GM18858 (cell line): ENCODE measurements around the gene ESYT2.

ENCODE experiments used
- ATAC-seq: cut with Tn5 transposase; IDR thresholded peaks from one replicate; pipeline ENCODE4 v1.9.1; 2021; ENCODE audit not compliant: unreplicated experiment

The ESYT2 gene

DNA sequence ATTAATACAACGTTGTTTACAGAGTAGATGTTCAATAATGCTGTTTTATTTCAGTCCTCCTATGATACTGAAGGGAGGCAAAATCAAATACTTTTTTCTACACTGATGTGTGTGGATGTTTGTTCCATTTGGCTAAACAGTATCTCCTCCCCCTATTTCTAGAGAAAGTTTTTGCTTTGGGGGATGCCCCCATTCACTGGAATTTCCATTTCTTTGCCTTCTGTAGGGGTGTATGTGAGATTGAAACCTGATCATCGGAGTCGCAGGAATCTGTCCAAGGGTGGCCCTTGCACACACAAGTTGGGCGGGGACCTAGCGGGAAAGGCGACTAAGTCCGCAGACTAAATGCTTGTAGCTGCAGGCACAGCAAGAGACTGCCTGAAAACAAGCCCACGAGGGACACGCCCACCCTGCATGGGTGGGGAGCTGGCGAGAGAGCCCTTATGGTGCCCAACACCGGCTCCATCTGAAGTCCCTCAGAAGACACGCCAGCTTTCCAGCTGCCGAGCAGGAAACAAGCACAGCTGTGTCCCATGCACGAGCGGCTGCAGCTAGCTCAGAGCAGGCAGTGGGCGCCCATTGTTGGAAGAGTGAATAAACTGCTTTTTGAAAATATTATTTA, 58.0 kb downstream of the ESYT2 start:
- no peak for ATAC-seq

DNA sequence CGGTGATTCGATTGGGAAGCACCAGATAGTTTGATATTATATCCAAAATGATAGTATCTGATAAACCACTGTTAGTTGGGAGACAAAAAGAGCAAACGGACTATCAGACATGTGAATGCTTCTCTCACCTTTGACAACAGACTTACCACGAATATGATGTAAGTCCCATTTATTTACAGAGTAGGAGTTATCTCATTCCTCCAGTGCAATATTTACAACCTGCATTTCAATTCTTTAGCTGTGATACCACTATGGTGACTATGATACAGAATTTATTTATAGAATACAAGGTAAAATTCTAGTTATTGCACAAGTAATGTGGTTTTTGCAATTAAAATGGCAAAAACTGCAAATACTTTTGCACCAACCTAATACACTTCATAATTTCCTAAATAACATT, 61.6 kb downstream of the ESYT2 start:
- ATAC-seq, result no peak

- no peak for ATAC-seq
These were observed 62.6 kb downstream of the ESYT2 start for GRCh38 chr7:158766570-158767281.

GRCh38 chr7:158765020-158765419, 64.3 kb downstream of the ESYT2 start:
- no peak for ATAC-seq

DNA sequence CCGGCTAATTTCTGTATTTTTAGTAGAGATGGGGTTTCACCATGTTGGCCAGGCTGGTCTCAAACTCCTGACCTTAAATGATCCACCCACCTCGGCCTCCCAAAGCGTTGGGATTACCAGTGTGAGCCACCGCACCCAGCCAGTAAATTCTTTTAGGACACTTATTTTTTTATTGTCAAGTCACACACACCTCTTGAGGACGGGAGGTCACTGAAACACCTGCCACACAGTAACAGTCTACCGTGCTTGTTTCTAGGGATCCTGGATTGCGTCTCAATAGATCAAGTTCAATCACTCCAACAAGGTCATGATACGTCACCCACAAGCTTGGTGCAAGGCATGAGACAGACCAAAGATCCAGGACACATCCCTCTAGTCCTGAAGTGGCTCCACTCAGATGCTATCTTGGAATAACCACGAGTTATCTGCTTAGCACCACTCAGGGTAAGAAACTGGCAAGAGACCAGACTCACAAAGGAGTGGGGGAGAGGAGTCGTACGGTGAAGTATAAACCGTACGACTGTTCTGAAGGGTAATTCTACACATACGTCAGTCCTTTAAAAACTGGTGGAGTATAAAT, 65.8 kb downstream of the ESYT2 start:
- no peak for ATAC-seq

GRCh38 chr7:158761945-158762344, 67.4 kb downstream of the ESYT2 start:
- no peak for ATAC-seq

GRCh38 chr7:158760936-158761335, 68.4 kb downstream of the ESYT2 start:
- no peak for ATAC-seq

- ATAC-seq, result no peak
These were observed 68.9 kb downstream of the ESYT2 start for GRCh38 chr7:158760445-158760764.

DNA sequence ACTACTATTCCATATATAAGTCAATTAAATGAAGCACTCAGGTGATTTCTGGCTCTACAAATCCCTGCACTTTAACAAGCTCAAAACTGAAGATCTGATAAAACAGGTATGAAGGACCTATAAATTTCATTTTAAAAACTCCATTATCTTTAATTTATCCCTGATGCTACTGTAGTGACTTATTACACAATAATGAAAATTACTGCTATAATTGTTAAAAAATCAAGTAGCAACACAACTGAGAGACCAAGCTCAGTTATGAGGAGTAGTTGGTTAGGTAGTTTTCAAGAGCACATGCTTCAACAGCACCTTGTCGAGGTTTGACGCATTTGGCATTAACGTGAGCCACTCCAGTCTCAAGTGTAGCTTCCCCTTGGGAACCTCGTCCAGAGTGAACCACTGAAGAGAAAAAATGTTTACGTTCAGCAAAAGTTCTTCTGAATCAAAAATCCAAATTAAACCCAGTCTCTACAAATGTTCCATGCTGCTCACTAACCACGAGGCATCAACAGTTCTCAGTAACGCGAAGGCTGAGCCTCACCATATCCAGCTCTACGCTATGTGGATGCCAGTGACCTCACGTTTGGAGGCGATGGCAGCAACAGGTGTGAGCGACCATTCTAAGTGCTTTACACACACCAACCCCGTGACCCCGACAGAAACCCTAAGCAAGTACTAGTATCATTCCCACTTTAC, 69.4 kb downstream of the ESYT2 start:
- ATAC-seq, result no peak

DNA sequence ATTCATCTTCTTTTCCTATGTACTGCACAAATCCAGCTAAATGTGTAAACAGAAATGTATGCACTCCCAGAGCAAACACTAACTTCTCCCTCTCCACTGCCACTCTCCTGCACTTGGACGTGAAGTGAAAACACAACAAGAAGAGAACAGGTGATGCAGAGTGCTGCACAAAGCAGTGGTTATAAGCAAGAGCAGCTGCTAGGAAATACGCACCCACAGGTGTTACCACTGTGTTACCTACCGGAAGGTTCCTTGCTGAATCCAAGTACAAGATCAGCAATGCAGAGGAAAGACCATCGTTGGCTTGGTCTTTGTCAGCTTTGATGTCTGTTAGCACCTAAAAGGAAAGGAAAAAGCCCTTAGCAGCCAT, 70.1 kb downstream of the ESYT2 start:
- ATAC-seq, result no peak

DNA sequence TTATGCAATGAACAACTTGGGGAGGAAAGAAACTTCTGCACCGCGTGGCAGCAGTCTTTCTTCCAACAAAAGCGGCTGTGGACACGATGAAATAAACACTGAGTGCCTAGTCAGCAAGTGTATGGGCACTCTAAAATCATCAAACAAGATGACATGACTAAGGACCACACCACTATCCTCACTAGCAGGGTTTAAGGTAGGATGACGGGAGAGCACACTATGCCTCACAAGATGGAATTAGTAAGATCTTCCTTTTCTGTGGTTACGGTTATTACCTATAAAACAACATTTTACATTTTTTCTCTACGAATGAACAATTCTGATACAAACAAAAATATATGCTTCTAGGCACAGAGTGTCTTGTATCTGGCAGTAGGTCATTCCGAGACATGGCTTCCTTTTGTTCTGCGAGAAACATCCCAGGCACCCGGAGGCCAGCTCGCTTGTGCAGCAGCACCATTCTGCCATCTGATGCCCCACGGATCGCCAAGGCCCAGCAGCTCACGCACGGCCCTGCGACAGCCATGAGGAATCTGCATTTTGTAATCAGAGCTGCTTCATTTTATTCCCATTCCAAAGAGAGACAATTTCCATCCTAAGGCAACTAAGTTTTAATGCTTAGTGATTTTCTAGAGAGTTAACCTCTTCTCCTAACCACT, 70.6 kb downstream of the ESYT2 start:
- no peak for ATAC-seq

GRCh38 chr7:158757404-158757989, 71.8 kb downstream of the ESYT2 start:
- no peak for ATAC-seq

- no peak for ATAC-seq
These were observed 74.4 kb downstream of the ESYT2 start for GRCh38 chr7:158754746-158755444.

- no peak for ATAC-seq
These were observed 75.4 kb downstream of the ESYT2 start for GRCh38 chr7:158753900-158754299.

DNA sequence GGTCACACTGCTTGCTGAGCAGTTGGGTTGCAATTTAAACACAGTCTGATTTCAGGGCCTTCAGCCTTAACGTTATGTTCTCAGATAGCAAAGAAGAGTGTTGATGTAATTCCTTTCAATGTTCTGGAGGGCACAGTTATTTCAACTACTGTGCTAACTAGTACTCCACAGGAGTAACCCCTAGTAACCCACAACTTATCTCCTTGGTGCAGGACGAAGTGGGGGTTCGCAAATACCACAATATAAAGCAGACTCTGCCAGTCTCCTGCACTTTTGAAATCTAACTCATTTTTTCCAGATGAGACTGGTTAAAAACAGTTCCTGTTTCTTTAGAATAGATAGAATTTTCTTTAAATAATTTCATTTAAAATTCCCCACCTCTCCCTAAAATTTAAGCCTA, 77.6 kb downstream of the ESYT2 start:
- no peak for ATAC-seq

- no peak for ATAC-seq
These were observed 78.1 kb downstream of the ESYT2 start for GRCh38 chr7:158751199-158751598.

DNA sequence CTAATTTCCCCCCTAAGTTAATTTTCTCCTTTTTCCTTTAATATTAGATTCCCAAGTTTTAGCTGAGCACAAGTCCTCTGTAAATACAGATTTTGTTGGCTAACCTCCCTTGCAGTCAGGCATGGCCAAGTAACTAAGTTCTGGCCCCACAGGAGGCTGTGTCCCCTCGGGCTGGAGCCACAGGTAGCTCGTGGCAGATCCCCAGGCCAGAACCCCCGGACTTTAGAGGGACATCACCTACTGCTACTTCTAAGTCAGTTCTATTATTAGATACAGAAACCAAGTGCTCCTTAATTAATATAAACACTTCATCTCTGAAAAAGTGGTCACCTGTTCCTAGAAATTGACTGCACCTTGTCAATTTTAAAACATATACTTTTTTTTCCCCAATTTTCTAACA, 78.6 kb downstream of the ESYT2 start:
- no peak for ATAC-seq

GRCh38 chr7:158749396-158749795, 79.9 kb downstream of the ESYT2 start:
- ATAC-seq, result no peak

DNA sequence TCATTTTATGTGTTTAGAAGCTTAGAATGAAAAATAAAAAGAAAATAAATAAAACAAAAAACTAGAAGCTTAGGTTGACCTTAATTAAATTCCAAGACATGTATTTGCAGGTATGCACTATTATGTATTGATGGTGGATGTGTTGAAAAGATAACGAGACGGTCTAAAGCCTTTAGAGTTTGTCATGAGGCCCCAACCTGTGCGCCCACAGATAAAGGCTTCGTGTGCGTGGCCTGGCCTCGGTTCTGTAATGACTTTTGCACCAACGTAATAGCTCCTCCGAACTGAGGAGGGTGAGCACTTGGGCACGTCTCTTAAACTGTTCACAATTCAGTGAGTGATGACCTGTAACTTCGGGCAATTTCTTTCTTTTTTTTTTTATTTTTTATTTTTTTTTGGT, 81.0 kb downstream of the ESYT2 start:
- ATAC-seq, result no peak

DNA sequence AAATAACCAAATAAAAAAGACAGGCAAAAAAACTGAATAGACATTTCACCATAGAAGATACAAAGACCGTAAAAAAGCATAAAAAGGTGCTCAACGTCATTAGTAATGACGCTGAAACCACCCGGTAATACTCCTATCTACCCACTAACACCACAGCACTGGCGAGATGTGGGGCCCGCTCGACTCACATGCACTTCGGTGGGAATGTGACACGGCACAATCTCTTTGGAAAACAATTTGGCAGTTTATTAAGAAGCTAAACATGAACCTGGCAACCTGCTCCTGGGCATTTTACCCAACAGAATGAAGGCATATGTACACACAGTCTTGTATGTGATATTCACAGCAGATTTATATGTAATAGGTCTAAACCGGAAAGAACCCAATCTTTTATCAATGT, 81.9 kb downstream of the ESYT2 start:
- ATAC-seq, result no peak

DNA sequence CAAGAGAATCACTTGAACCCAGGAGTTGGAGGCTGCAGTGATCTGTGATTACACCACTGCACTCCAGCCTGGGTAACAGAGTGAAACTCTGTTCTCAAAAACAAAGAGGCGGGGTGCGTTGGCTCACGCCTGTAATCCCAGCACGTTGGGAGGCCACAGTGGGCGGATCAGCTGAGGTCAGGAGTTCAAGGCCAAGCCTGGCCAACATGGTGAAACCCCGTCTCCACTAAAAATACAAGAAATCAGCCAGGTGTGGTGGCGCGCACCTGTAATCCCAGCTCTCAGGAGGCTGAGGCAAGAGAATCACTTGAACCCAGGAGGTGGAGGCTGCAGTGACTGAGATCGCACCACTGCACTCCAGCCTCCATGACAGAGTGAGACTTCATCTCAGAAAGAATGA, 82.4 kb downstream of the ESYT2 start:
- no peak for ATAC-seq
